ENCODE data around the gene MRPL4.

DNA sequence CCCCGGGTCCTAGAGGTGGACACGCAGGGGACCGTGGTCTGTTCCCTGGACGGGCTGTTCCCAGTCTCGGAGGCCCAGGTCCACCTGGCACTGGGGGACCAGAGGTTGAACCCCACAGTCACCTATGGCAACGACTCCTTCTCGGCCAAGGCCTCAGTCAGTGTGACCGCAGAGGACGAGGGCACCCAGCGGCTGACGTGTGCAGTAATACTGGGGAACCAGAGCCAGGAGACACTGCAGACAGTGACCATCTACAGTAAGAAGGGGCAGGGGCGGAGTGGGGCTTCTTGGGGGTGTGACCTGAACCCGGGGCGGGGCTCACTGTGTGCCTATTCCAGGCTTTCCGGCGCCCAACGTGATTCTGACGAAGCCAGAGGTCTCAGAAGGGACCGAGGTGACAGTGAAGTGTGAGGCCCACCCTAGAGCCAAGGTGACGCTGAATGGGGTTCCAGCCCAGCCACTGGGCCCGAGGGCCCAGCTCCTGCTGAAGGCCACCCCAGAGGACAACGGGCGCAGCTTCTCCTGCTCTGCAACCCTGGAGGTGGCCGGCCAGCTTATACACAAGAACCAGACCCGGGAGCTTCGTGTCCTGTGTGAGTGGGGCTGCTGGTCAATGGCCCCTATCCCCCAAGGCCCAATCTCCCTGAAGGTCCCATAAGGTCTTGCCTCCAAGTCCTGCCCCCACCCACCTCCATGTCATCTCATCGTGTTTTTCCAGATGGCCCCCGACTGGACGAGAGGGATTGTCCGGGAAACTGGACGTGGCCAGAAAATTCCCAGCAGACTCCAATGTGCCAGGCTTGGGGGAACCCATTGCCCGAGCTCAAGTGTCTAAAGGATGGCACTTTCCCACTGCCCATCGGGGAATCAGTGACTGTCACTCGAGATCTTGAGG, 32.3 kb downstream of the MRPL4 start:
- TF ChIP-seq, protein P1, sequence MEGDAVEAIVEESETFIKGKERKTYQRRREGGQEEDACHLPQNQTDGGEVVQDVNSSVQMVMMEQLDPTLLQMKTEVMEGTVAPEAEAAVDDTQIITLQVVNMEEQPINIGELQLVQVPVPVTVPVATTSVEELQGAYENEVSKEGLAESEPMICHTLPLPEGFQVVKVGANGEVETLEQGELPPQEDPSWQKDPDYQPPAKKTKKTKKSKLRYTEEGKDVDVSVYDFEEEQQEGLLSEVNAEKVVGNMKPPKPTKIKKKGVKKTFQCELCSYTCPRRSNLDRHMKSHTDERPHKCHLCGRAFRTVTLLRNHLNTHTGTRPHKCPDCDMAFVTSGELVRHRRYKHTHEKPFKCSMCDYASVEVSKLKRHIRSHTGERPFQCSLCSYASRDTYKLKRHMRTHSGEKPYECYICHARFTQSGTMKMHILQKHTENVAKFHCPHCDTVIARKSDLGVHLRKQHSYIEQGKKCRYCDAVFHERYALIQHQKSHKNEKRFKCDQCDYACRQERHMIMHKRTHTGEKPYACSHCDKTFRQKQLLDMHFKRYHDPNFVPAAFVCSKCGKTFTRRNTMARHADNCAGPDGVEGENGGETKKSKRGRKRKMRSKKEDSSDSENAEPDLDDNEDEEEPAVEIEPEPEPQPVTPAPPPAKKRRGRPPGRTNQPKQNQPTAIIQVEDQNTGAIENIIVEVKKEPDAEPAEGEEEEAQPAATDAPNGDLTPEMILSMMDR (conservative IDR thresholded peaks at IDR 0.05; ENCODE audit: low read length) = no peak
- no peak for TF ChIP-seq EZH2phosphoT487 (IDR thresholded peaks at IDR 0.05; ENCODE audit: borderline replicate concordance)
